OCI-LY3 (cell line): ENCODE results near the gene USP20.
A peak's percentile ranks its signal among the peaks of the same experiment; 100 is the strongest.

Experiments used
- H2AFZ ChIP-seq: fragments of 200-600, 300-600 bp; shearing (Covaris generic); 2 replicates; pipeline ENCODE4 v1.6.0; 2014; ENCODE audit warnings: antibody characterized with exemption, low read depth, low read length
- H3K27ac ChIP-seq: fragments of 200-600, 300-600 bp; sonication (generic); 2 replicates; pipeline ENCODE4 v1.5.1; 2014; ENCODE audit warnings: mild to moderate bottlenecking, low read length, moderate library complexity, mixed read lengths
- H3K27me3 ChIP-seq: fragments of 200-600, 300-600 bp; sonication (generic); 2 replicates; pipeline ENCODE4 v1.6.1; 2014; ENCODE audit warnings: low read depth, low read length, mixed read lengths
- H3K36me3 ChIP-seq: fragments of 200-600, 300-600 bp; sonication (generic); replicated peaks from 2 replicates; pipeline ENCODE3; 2014; ENCODE audit warnings: low read depth, low read length, mixed read lengths
- H3K4me1 ChIP-seq: fragments of 300-600, 200-600 bp; sonication (generic); 2 replicates; pipeline ENCODE4 v1.6.1; 2014; ENCODE audit warnings: low read length, mixed read lengths
- H3K4me2 ChIP-seq: fragments of 200-600, 300-600 bp; sonication (generic); 2 replicates; pipeline ENCODE4 v1.6.1; 2014; ENCODE audit warnings: low read length, mixed read lengths
- H3K4me3 ChIP-seq: fragments of 300-600, 200-600 bp; sonication (generic); 2 replicates; pipeline ENCODE4 v1.5.1; 2014; ENCODE audit warnings: antibody characterized with exemption, mild to moderate bottlenecking, low read length, moderate library complexity
- H3K79me2 ChIP-seq: fragments of 300-600, 200-600 bp; shearing (Covaris generic); 2 replicates; pipeline ENCODE4 v1.6.1; 2014; ENCODE audit warnings: mild to moderate bottlenecking, low read length, mixed read lengths
- H3K9ac ChIP-seq: fragments of 300-600, 200-600 bp; shearing (Covaris generic); 2 replicates; pipeline ENCODE4 v1.6.0; 2014; ENCODE audit warnings: mild to moderate bottlenecking, low read length, moderate library complexity
- H3K9me3 ChIP-seq: fragments of 200-600, 300-600 bp; shearing (Covaris generic); 2 replicates; pipeline ENCODE4 v1.6.1; 2014; ENCODE audit warnings: low read length, mixed read lengths; ENCODE audit not compliant: insufficient read depth
- H4K20me1 ChIP-seq: fragments of 200-600, 300-600 bp; sonication (generic); 2 replicates; pipeline ENCODE4 v1.6.1; 2016; ENCODE audit warnings: low read length, mixed read lengths; ENCODE audit not compliant: insufficient read depth
- CTCF ChIP-seq: fragments of 200-600, 300-600 bp; sonication (generic); IDR thresholded peaks from 2 replicates; pipeline ENCODE4 v1.5.1; 2014; ENCODE audit warnings: antibody characterized with exemption, low read length, low read depth
- EZH2phosphoT487 ChIP-seq: fragments of 200-600 bp; shearing (Covaris generic); IDR thresholded peaks from 2 replicates; pipeline ENCODE4 v1.6.1; 2018; ENCODE audit warnings: antibody characterized with exemption, mixed run types, low read depth

USP20 gene

GRCh38 chr9:129901993-129902739, 66.9 kb downstream of the USP20 start:
- peak overlapping the region; percentile 64 for H3K4me2 ChIP-seq
- no peak overlapping the region for H3K9ac ChIP-seq
- no peak overlapping the region for H3K4me3 ChIP-seq
- peaks cover 66% of the 10 kb centered on the region for H3K36me3 ChIP-seq
- no peaks in the 10 kb centered on the region for H3K27me3 ChIP-seq
- TF ChIP-seq EZH2phosphoT487 (no peak), CTCF (no peak)
- H3K4me1 ChIP-seq = peaks cover 32% of the 10 kb centered on the region
- no peaks in the 10 kb centered on the region for H3K9me3 ChIP-seq
- peaks cover 23% of the 10 kb centered on the region for H4K20me1 ChIP-seq
- H2AFZ ChIP-seq = no peak overlapping the region
- H3K79me2 ChIP-seq = peaks cover 34% of the 10 kb centered on the region
- peak overlapping the region; percentile 93 for H3K27ac ChIP-seq

GRCh38 chr9:129902740-129903134, 67.5 kb downstream of the USP20 start:
- no peak for TF ChIP-seq CTCF
- no peak for TF ChIP-seq EZH2phosphoT487
- H3K27ac ChIP-seq = peak overlapping the region; percentile 93
- H3K36me3 ChIP-seq = peaks cover 70% of the 10 kb centered on the region

GRCh38 chr9:129904734-129905133, 69.5 kb downstream of the USP20 start:
- TF ChIP-seq CTCF (no peak), EZH2phosphoT487 (no peak)
- H3K27ac ChIP-seq = no peak overlapping the region
- peaks cover 28% of the 10 kb centered on the region; the same call in 1 of the 2 replicates for H4K20me1 ChIP-seq
- H2AFZ ChIP-seq = no peak overlapping the region
- H3K27me3 ChIP-seq = no peaks in the 10 kb centered on the region
- no peak overlapping the region for H3K4me2 ChIP-seq
- H3K4me3 ChIP-seq = no peak overlapping the region
- H3K9ac ChIP-seq = no peak overlapping the region
- peaks cover 31% of the 10 kb centered on the region for H3K4me1 ChIP-seq
- peaks cover 64% of the 10 kb centered on the region for H3K36me3 ChIP-seq
- H3K9me3 ChIP-seq = no peaks in the 10 kb centered on the region
- H3K79me2 ChIP-seq = peaks cover 16% of the 10 kb centered on the region

More at GRCh38 chr9:129902740-129903134, 67.5 kb downstream of the USP20 start:
- Histone ChIP-seq H3K27me3 (no peaks in the 10 kb centered on the region), H3K79me2 (peaks cover 30% of the 10 kb centered on the region), H3K4me2 (no peak overlapping the region), H3K9ac (no peak overlapping the region), H3K9me3 (no peaks in the 10 kb centered on the region), H4K20me1 (peaks cover 25% of the 10 kb centered on the region; the same call in 1 of the 2 replicates), H3K4me3 (no peak overlapping the region), H3K4me1 (peaks cover 32% of the 10 kb centered on the region), H2AFZ (no peak overlapping the region)

GRCh38 chr9:129906298-129906697, 71.0 kb downstream of the USP20 start:
- Histone ChIP-seq H4K20me1 (peaks cover 34% of the 10 kb centered on the region), H3K36me3 (peaks cover 68% of the 10 kb centered on the region), H3K4me3 (no peak overlapping the region), H3K27ac (no peak overlapping the region), H2AFZ (no peak overlapping the region), H3K9ac (no peak overlapping the region), H3K27me3 (no peaks in the 10 kb centered on the region), H3K4me1 (peaks cover 15% of the 10 kb centered on the region), H3K79me2 (peaks cover 14% of the 10 kb centered on the region), H3K4me2 (no peak overlapping the region), H3K9me3 (no peaks in the 10 kb centered on the region)
- no peak for TF ChIP-seq EZH2phosphoT487
- no peak for TF ChIP-seq CTCF
